Measurements from ENCODE around the gene NDUFC2.

GRCh38 chr11:78022397-78023396, 57.0 kb downstream of the NDUFC2 start, which contains the start of gene KCTD14:
- TF ChIP-seq, protein P1, sequence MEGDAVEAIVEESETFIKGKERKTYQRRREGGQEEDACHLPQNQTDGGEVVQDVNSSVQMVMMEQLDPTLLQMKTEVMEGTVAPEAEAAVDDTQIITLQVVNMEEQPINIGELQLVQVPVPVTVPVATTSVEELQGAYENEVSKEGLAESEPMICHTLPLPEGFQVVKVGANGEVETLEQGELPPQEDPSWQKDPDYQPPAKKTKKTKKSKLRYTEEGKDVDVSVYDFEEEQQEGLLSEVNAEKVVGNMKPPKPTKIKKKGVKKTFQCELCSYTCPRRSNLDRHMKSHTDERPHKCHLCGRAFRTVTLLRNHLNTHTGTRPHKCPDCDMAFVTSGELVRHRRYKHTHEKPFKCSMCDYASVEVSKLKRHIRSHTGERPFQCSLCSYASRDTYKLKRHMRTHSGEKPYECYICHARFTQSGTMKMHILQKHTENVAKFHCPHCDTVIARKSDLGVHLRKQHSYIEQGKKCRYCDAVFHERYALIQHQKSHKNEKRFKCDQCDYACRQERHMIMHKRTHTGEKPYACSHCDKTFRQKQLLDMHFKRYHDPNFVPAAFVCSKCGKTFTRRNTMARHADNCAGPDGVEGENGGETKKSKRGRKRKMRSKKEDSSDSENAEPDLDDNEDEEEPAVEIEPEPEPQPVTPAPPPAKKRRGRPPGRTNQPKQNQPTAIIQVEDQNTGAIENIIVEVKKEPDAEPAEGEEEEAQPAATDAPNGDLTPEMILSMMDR (IDR thresholded peaks at IDR 0.05), result no peak
- TF ChIP-seq ZFX (IDR thresholded peaks at IDR 0.05; ENCODE audit: borderline replicate concordance), result no peak
